HG03025 (cell line): Measurements from ENCODE around the gene RPL29.

Source experiments
- ATAC-seq: cut with Tn5 transposase; IDR thresholded peaks from one replicate; pipeline ENCODE4 v1.9.1; 2021; ENCODE audit warnings: mild to moderate bottlenecking, moderate library complexity; ENCODE audit not compliant: unreplicated experiment, low FRiP score

The RPL29 gene

DNA sequence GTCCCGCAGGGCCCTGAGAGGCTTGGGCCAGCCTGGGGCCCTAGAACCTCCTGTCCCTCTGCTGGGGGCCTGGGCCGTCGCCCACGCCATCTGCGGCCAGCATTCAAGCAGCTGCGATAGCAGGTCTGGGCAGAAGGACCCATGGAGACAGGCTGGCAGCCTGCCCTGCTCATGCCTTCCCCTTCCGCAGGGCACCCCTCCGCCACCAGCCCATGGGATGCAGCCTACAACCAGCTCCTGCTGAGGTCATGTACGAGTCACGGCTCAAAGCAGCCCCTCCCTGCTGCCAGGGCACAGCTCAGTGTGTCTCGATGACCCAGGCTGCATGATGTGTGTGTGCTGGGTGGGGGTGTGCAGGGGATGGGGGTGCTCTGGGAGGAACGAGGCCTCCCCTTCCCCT is 32.9 kb upstream of the RPL29 start:
- ATAC-seq = no peak

DNA sequence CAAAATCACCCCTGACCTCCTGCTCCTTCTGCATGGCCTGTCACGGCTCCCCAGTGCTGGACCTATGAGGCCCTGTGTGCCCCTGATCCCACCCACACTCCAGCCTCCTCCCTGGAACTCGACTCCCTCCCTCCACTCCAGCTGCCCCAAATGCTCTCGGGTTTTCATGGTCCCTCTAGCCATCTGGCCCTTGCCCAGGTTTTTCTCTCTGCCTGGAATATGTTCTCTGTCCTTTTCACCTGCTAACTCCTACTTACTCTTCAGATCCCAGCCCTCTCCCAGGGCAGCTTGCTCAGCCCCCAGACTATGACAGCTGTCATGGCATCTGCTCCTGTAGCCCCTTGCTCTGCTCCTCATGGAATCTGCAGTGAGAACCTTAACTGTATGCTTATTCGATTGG is 30.3 kb upstream of the RPL29 start:
- ATAC-seq = no peak

DNA sequence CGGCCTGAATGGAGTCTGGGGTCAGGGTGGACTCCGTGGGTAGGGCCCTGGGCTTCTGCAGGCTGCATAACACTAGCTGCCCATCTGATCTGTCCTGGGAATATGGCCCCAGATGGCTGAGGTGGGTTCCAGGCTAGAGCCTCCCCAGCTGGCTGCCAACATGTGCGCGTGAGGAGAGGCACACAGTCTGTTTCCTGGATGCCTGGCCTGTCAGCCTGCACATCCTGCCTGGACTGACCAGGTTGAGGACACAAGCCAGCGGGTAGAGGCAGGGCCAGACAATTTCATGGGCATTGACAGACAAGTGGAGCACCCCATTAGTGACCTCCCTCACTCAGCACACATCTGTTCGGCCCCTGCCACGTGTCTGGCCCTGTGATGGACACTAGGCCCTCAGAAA is 29.8 kb upstream of the RPL29 start:
- ATAC-seq = no peak

DNA sequence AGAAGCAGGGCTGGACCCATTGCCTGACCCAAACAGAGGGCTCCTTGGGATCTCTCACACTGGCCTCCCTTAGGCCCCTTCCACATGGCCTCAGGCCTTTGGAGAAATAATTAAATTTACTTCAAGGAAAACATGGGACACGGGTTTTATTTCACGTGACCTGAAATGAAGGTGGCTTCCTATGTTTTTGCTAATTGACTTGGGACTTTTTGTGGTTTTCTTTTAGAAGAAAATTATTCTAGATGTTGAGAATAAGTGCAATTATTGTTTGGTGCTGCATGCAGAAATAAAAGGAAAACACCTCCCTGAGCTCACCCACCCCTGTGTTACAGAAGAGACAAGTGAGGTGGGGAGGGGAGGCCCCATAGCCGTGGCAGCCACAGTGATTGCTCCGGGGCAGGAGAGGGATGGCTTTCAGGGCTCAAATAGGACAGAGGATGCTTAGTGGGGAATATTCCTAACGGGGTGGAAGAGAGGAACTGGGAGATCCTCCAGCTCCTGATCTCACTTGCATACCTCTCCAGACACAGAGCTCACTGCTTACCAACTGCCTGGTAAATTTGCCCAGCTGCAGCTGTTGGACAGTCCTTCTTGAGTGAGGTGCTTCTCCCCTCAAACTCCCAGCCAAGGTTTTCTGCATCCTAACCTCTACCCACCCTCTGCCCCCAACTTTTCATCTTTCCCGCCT is 29.2 kb upstream of the RPL29 start:
- no peak for ATAC-seq

DNA sequence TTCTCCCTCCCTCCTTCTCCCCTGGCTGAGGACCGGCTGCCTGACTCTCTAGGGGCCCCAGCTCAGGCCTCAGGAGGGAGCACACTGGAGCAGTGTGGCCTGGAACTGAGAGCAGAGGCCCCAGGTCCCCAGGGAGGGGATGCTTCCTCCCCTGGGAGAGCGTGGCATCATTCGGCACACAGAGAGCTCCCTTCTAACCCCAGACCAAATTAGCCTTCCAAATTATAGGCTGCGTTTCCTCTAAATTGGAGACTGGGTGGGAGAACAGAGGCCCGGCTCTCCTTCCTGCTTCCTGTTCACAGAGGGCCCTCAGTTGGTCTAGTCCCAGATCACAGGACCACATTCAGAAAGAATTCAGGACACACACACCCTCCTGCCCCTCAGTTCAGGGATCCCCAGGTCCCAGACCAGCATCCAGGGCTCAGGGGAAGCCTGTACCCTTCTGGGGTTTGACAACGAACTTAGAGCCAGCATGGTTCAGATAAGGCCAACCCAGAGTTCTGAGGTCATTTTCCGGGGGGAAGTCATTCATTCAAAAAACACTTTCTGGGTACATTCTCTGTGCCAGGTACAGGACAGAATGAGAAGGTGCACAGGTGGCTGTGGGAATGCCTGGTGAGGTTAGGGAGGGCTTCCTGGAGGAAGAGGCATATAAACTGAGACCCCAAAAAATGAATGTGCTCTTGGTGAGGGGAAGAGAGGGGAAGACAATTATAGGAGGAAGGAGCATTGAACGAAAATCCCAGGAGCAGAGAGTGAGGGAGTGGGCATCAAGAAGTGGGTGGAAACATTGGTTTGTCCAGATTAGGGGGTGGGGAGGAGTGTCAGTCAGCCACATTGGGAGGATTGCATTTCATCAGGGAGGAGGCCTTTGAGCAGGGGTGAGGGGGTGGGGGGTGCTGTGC is 28.4 kb upstream of the RPL29 start:
- no peak for ATAC-seq

DNA sequence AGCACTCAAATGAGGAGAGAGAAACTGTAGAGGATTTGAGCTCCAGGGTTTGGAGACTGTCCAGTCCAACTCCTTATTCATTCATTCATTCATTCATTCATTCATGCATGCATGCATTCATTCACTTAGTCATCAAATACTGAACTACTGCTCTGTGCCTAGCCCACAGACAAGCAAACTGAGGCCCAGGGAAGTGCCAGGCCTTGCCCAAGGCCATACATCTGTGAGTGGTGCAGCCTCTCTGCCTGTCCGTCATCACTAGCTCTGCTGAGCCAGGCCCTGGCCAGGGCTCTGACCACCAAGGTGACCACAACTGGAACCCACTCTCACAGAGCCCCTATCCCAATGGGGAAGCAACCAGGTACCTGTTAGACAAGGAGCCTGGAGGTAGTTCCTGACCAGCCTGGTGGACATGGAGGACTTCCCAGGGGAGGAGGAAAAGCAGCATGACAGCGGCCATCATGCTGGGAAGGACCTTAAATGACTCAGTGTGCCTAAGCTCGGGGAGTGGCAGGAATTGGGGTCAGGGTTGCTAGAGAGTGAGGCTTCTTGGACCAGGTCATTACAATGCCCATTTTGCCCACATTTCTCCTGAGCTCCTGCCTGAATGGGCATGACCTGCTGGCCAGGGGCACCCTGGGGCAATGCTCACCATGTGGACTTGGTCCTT is 27.5 kb upstream of the RPL29 start:
- ATAC-seq = no peak

DNA sequence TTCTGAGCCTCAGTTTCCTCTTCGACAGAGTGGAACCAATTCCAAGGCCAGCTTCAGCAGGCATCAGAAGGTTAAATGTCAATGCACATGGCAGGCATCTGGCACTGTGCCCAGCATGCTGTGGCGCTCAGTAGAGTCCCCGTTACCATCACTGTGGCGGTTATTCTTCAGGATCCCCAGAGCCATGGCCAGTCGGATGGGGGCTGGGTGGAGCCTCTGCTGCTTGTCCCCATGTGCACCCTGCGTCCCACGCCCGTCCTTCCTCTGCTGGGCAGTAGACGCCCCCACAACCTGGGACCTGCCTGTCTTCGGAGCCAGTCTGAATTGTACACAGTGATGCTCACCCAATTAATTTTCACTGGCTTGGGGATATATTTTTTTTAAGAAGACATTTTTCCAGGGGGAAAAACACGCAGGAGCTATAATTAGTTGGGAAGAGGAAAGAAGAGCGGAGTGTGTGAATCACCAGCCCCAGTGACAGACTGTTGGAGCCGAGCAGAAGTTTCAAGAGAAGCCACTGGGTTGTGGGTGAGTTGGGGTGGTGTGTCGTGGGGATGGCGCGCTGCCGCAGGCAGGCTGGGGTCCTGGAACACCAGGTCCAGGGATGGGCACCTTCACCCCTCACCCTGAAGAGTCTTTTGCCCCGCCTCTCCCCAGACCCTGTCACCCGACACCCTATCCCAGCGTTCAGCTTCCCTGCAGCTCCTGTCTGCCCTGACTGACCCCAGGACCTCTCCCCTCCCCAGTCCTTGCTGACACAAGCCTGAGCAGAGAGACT is 26.8 kb upstream of the RPL29 start:
- no peak for ATAC-seq

DNA sequence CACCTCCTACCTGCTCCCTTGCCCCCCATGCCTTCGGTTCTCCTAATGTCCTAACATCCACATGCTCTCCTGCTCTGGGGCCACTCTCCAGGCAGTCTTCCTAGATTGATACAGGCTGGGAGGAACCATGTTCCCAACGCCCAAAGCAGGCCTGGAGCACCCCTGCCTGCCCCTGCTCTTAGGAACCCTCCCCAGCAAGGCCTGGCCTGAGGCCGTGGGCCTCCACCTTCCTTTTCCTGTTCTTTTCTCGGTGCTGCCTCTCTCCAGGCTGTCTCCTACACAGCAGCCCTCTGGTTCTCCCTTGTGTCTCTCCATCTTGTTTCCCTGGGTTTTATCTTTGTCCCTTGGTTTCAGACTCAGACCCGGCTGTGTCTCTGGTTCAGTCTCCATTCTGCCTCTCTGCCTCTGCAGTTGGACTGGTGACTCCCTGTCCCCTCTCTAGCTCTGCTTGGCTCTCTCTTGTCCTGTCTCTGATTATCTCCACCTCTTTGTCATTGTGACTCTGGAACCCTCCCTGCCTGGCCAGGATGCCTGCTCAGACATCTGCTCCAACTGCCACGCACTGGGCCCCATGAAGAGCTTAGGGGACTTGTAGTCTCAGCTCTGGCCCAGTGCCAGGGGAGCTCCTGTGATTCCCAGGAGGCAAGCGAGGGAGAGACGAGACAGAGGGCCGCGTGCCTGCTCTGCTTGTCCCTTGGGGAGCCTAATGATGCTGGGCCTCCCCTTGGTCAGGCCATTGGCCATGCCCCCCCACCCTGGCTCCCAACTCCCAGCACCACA is 26.0 kb upstream of the RPL29 start:
- ATAC-seq = no peak

DNA sequence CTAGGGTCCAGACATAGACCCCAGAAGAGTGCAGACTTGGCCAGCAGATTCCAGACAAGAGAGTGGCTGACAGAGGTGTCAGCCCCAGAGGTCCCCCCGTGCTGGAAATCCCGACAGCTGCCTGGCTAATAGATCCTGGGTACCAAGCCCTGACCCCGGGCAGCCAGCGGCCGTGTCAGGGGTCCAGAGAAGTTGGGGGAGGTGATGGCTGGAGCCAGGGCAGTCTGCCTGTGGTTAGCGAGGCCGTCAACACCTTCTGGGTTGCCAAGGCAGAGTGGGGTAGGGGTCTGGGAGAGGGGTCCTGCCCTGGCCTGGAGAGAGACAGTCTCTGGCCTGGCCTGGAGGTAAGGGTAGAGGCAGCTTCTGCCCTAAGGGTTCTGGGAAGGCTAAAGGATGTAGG is 25.1 kb upstream of the RPL29 start:
- no peak for ATAC-seq

DNA sequence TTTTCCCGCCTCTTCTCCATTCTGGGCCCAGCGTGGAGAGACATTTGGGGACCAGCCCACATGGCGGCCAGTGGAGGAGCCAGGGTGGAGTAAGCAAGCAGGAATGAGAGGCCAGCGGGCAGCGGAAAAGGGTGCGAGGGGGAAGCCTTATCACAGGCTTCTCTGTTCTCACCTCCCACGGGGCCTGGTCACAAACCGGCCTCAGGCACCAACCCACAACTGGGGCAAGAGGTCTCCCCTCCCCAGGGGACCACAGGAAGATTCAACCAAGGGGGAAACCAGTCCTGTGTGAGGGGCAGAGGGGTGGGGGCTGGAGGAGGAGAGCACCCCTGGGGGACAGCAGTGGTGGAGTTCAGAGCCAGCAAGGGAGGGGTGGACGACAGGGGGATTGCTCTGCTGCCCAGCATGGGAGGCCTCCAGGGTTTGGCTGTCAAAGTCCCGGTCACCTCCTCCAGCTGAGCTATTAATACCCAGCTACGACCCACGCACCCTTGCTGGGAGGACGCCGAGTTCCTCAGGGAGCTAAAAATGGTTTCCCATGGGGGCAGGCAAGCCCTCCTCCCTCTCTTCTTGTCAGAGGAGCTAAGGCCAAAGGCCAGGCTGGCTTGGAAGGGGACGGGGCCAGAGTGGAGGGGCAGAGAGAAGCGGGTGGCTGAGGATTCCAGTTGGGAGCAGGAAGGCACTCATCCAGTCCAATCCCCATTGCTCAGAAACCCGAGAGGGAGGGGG is 23.8 kb upstream of the RPL29 start:
- no peak for ATAC-seq

DNA sequence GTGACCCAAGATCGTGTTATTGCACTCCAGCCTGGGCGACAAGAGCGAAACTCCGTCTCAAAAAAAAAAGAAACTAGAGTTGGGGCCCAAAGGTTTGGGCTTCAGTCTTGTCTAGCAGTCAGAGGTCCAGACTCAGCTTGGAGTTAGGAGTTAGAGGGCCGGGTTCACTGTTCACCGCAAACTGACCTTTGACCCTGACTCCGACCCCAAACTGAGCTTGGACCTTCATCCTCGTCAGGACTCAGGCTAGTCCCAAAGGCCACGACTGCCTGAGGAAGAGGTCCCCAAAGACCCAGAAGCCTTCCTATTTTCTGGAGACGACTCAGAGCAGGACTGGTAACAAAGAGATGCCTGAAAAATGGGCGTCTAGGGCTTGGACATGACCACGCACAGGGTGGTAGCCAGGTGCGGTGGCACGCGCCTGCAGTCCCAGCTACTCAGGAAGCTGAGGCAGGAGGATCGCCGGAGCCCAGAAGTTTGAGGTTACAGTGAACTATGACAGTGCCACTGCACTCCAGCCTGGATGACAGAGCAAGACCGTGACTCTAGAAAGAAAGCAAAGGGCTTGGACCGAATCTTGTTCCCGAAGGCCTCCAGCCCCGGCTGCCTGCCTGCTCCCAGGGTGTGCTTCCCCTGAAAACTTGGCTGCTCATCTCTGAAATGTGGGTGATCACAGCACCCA is 22.8 kb upstream of the RPL29 start:
- ATAC-seq = no peak

DNA sequence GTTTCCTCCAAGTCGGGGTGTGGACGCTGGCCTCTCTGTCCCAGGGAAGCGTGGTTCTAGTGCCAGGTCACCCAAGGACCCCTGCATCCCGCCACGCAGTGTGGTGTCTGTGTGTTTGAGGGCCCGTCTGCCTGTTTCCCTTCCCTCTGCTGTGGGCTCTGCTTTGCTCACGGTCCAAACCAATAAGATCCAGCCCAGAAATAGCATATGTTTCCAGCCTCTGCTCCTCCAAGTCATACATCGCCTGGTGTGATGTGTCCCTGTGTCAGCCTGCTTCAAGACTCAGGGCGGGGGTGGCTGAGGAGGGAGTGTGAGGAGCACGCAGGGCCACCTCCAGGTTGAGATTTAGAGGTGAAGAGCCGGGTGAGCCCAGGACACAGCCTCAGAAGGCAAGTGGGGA is 21.9 kb upstream of the RPL29 start:
- ATAC-seq = no peak

DNA sequence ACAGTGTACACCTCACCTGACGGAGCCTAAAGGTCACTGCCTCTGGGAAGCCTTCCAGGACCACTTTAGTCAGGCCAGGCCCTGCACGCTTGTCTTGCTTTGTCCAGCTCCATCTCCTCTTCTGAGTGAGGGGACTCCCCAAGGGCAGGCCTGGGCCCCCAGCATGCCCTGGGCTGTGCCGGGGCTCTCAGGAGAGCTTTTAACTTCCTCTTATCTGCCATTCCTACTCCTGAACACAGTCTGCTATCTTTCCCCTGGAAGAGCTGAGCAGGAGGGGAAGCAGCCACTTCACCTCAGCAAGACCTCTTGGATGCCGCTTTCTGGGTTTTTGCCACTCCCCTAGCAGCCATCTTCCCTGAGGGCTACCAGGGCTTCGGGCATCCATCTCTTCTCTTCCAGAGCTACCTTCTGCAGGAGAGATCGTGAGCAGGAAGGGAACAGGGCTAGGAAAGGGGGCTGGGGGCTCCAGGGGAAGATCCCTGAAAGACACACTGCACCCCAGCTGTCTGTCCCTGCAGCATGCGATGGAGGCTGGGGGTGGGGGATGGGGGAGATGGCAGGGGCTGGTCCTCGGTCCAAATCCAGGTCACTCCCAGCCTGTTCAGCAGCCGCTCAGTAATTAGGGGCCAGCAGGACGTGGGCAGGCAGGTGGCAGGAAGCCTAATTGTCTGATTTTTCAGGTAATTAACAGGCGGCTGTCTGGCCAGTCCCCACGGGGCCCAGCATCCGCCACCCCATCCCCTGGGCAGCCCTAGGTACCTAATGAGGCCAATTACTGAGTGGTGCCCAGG is 19.9 kb upstream of the RPL29 start:
- ATAC-seq = no peak

DNA sequence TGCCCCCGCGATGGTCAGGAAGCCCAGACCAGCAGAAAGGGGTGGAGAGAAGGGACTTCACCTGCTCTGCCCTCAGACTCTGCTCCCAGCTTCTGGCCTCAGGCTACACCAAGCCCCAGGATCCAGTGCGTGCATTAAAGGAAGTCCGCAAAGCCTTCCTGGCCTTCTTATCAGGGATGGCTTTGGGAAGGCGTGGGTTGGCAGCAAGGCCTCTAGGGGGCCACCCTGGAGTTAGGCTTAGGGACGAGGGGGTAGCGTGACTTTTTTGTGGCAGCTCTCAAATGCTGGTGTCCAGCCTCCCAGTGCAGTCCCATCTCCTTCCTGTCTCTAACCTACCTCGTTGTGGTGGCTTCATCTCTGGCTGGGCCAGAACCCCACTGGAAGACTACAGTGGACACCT is 18.9 kb upstream of the RPL29 start:
- ATAC-seq = no peak

DNA sequence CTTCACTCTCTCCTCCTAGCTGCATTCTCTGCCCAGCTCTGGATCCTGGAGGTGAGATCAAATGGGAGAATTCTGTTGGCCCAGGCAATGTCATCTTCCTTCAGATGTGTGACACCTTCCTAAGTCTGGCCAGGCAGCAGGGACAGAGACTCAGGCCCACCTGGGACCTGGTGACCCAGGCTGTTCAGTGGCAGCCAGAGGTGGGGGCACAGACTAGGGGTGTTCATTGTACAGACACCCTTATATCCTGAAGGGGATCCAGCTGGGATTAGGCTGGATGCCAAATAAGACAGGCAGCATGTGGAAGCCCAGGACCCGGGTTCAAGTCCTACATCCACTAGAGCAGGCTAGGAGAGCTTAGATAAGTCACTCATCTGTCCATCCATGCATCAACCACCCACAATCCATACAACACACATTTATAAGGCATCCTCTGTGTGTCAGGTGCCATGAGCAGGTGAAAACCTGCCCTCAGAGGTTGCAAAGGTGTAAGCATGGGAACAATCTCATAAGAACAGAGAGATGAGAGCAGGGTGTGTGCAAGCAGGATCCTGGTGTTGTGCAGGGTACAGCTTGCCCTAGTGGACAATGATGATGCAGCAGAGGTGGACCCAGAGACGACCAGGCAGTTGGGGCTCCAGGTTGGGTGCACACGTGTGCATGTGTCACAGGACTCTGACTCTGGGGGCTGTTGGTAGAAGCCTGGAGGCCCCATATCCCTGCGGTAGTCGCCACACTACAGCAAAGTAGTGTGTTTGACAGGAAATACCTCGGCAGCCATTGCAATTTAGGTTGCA is 18.3 kb upstream of the RPL29 start:
- ATAC-seq = no peak

DNA sequence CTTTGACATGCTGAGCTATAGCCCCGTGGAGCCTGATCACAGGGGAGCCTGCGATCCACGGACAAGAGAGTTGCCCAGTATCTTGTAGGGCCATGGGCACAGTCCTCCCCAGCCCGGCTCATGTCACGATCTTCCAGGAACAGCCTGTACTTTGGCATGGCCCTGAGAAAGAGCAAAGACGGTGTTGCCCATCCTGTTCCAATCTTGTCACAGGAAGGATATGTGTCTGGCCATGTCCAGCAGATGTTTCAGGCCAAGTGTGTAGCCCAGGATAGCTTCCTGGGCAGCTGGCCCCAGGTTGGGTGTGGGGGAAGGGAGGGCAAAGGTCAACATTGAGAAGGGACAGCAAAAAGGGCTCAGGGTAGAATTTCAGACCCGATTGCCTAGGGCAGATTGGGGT is 17.0 kb upstream of the RPL29 start:
- ATAC-seq = no peak

DNA sequence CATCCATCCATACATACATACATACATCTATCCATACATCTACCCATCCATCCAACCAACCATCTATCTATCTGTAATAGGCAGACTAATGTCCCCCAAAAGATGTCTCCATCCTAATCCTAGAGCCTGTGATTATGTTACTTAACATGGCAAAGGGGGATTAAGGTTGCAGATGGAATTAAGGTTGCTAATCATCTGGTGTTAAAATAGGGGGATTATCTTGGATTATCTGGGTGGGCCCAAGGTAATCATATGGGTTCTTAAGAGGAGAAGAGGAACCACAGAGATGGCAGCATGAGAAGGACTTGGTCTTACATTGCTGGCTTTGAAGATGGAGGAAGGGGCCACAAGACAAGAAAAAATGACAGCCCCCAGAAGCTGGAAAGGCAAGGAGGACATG is 14.7 kb upstream of the RPL29 start:
- no peak for ATAC-seq
